Heart right ventricle (tissue), 16 donors: ENCODE results near the gene ZNF331. TPM values are rescaled to one million over a fixed set of nuclear protein-coding genes. Genes with fewer than 3 reads are reported as not detected.

Experiments
- ATAC-seq, 8 donors: fragments of 200-7000 bp; cut with Tn5 transposase; one replicate each; pipeline ENCODE4 v1.9.1; 2020; ENCODE audit warnings: mild to moderate bottlenecking in 8 of 8, moderate library complexity in 8 of 8, moderate number of reproducible peaks in 1 of 8
- DNase-seq, 2 donors: peaks; one replicate each; pipeline ENCODE4 v3.0.0-alpha.2; 2020
- H3K27ac ChIP-seq, 10 donors: fragments of 200-600 bp; sonication (generic) in 2 of 10; one replicate each; pipeline versions ENCODE4 v1.5.0 to v1.8.0; 2020 to 2022; ENCODE audit warnings: mild to moderate bottlenecking in 3 of 10
- H3K27me3 ChIP-seq, 7 donors: fragments of 200-600 bp; one replicate each; pipeline ENCODE4 v1.8.0; 2021 to 2022; ENCODE audit warnings: mild to moderate bottlenecking in 2 of 7
- H3K36me3 ChIP-seq, 9 donors: fragments of 200-600 bp; sonication (generic) in 1 of 9; one replicate each; pipeline versions ENCODE4 v1.5.0 to v1.8.0; 2020 to 2022; ENCODE audit warnings: mild to moderate bottlenecking in 2 of 9
- H3K4me1 ChIP-seq, 9 donors: fragments of 200-600 bp; sonication (generic) in 1 of 9; one replicate each; pipeline versions ENCODE4 v1.5.0 to v1.8.0; 2020 to 2022; ENCODE audit warnings: mild to moderate bottlenecking in 4 of 9
- H3K4me3 ChIP-seq, 10 donors: fragments of 200-600 bp; sonication (generic) in 2 of 10; one replicate each; pipeline versions ENCODE4 v1.5.0 to v1.8.0; 2020 to 2022; ENCODE audit warnings: mild to moderate bottlenecking in 7 of 10, moderate library complexity in 2 of 10
- H3K9me3 ChIP-seq, 11 donors: fragments of 200-600 bp in 10 of 11; sonication (generic) in 2 of 11; one replicate each; pipeline versions ENCODE4 v1.5.0 to v1.8.0; 2013 to 2022; ENCODE audit warnings: mild to moderate bottlenecking in 2 of 11, control low read depth in 1 of 11, moderate library complexity in 1 of 11
- CTCF ChIP-seq, 9 donors: fragments of 200-600 bp; sonication (generic) in 2 of 9; IDR thresholded peaks; one replicate each; pipeline versions ENCODE4 v1.5.0 to v1.8.0; 2021 to 2022; ENCODE audit warnings: antibody characterized with exemption in 9 of 9, mild to moderate bottlenecking in 5 of 9, moderate library complexity in 1 of 9
- WGBS, 2 donors: extraction: QIAGEN DNeasy Blood & Tissue Kit; methylation state at CpG; one replicate each; pipeline ENCODE4 v1.1.7; 2013; ENCODE audit warnings: inconsistent platforms in 1 of 2; 5-methylcytosine and 5-hydroxymethylcytosine counted together
- intact Hi-C, 10 donors: fragments of 100-400 bp; cut with DNase I; formaldehyde crosslinking; loops; one replicate each; pipeline versions ENCODE4 v1.11.1 to v1.14.2; 2022
- polyA plus RNA-seq, 2 donors: library from polyadenylated mRNA; stranded (reverse); fragments of 200-250 nt; gene quantifications; one replicate each; pipeline ENCODE4 v1.2.3, GENCODE V29; 2013
- total RNA-seq, 10 donors: library from RNA; stranded (reverse); fragmentation: NEBNext Ultra II Directional in 3 of 10; extraction: Animal tissue kit (Norgen Biotek cat#: 25700) in 3 of 10; gene quantifications; one replicate each; pipeline versions ENCODE4 v1.2.1 to v1.2.4, GENCODE V29; 2021 to 2023
- donor health status: Arrhythmogenic right ventricular cardiomyopathy.
- donor health status: ischemic (EF 13 %, LVEDD 7.1; RV severe dilation, severe dysfunction).
- donor health status: healthy with polysubstance abuse.
- donor health status: DM: no; HTN: yes; CAD: no.
- donor health status: DM: no; HTN: no; CAD: no.
- donor health status: ischemic (EF 25% LVEDD 6.9; RV normal size, moderate dysfunction).
- donor health status: ischemic (EF 25% LVEDD 5.7; RV mildly dilated, moderate dysfunction).
- donor health status: healthy.
- donor health status: DM: yes; HTN: yes; CAD: no.
- donor health status: Ischemic cardiomyopathy.
- donor health status: ischemic (EF 35%, LVEDD 5.7; RV mildly dilated, moderate dysfunction).
- donor health status: nonischemic (EF 11% LVEDD 7.7; RV severe dilation, severe dysfunction).
- donor health status: DM: yes; HTN: yes; CAD: no.
- donor health status: PGD.
- donor health status: ischemic (EF 29% LVEDD 5.4; RV normal size, mild dysfunction).
- donor health status: nonischemic (EF 23%, LVEDD 6.1; RV moderate dilation, normal function).

ZNF331 gene
- total and polyA plus RNA-seq, 12 donors = 5.1 to 21.9 (median 14.4) TPM

- intact Hi-C loops = loop anchor here in 4 of 10 donors (10.0 kb wide), 1 partner anchor 149 kb away; no protein-coding TSS in a partner anchor
- Histone ChIP-seq H3K4me3 (no peak overlapping the region), H3K9me3 (no peaks in the 10 kb centered on the region), H3K27ac (no peak overlapping the region), H3K4me1 (peaks cover 0 to 9% (median 0%) of the 10 kb centered on the region in 9 donors), H3K27me3 (peaks cover 0 to 8% (median 0%) of the 10 kb centered on the region in 7 donors), H3K36me3 (no peaks in the 10 kb centered on the region)
- DNase-seq = no peak
- 62 to 73% methylated on average over 9 of the region's 9 CpGs for WGBS, 2 donors
- TF ChIP-seq CTCF (IDR thresholded peaks at IDR 0.05) = no peak
- ATAC-seq = no peak
Measured at GRCh38 chr19:53596056-53596455, 58.1 kb downstream of the ZNF331 start.

- intact Hi-C loops = loop anchor here in 4 of 10 donors (10.0 kb wide), 1 partner anchor 148 kb away; no protein-coding TSS in a partner anchor
- peaks cover 0 to 8% (median 0%) of the 10 kb centered on the region in 7 donors for H3K27me3 ChIP-seq
- ATAC-seq (no peak), DNase-seq (no peak)
- no peaks in the 10 kb centered on the region for H3K9me3 ChIP-seq
- no peaks in the 10 kb centered on the region for H3K36me3 ChIP-seq
- TF ChIP-seq CTCF (IDR thresholded peaks at IDR 0.05) = no peak
- 86 to 87% methylated on average over 12 of the region's 12 CpGs for WGBS, 2 donors
- no peak overlapping the region for H3K4me3 ChIP-seq
- H3K27ac ChIP-seq = peak overlapping the region in 1 of 10 donors; percentile 49
- H3K4me1 ChIP-seq = peaks cover 0 to 11% (median 0%) of the 10 kb centered on the region in 9 donors
Measured at GRCh38 chr19:53597023-53597422, 59.1 kb downstream of the ZNF331 start.

- intact Hi-C loops = loop anchor here in 4 of 10 donors (10.0 kb wide), 1 partner anchor 146 kb away; no protein-coding TSS in a partner anchor
- TF ChIP-seq CTCF (IDR thresholded peaks at IDR 0.05) = no peak
- Histone ChIP-seq H3K36me3 (no peaks in the 10 kb centered on the region), H3K4me3 (no peak overlapping the region), H3K4me1 (peaks cover 0 to 11% (median 0%) of the 10 kb centered on the region in 9 donors), H3K9me3 (no peaks in the 10 kb centered on the region), H3K27ac (peak overlapping the region in 2 of 10 donors; percentile 31 to 49), H3K27me3 (peaks cover 0 to 8% (median 0%) of the 10 kb centered on the region in 7 donors)
- DNase-seq = no peak
- 70% methylated on average over 10 of the region's 10 CpGs for WGBS, 2 donors
- ATAC-seq = no peak
Measured at GRCh38 chr19:53598361-53598760, 60.4 kb downstream of the ZNF331 start.

GRCh38 chr19:53600217-53600616, 62.3 kb downstream of the ZNF331 start:
- ATAC-seq = peak in 6 of 8 donors; percentile 37 to 86 (median 76)
- peak overlapping the region in 9 of 10 donors; percentile 40 to 89 (median 74) for H3K27ac ChIP-seq
- no peaks in the 10 kb centered on the region for H3K9me3 ChIP-seq
- peaks cover 0 to 11% (median 0%) of the 10 kb centered on the region in 9 donors for H3K4me1 ChIP-seq
- no peak for DNase-seq
- H3K27me3 ChIP-seq = peaks cover 0 to 8% (median 0%) of the 10 kb centered on the region in 7 donors
- no peaks in the 10 kb centered on the region for H3K36me3 ChIP-seq
- 56 to 62% methylated on average over 4 of the region's 4 CpGs for WGBS, 2 donors
- TF ChIP-seq CTCF (IDR thresholded peaks at IDR 0.05) = no peak
- intact Hi-C loops = loop anchor here in 1 of 10 donors (2.0 kb wide), 1 partner anchor 59 kb away; no protein-coding TSS in a partner anchor
- H3K4me3 ChIP-seq = peak overlapping the region in 1 of 10 donors; percentile 32
